ENCODE data around the gene TBC1D22A.
"Not testable (repeated sequence)": the region's sequence is repeated elsewhere in the genome, so short reads cannot be mapped to it uniquely, and the experiment has no call there.

TBC1D22A gene

DNA sequence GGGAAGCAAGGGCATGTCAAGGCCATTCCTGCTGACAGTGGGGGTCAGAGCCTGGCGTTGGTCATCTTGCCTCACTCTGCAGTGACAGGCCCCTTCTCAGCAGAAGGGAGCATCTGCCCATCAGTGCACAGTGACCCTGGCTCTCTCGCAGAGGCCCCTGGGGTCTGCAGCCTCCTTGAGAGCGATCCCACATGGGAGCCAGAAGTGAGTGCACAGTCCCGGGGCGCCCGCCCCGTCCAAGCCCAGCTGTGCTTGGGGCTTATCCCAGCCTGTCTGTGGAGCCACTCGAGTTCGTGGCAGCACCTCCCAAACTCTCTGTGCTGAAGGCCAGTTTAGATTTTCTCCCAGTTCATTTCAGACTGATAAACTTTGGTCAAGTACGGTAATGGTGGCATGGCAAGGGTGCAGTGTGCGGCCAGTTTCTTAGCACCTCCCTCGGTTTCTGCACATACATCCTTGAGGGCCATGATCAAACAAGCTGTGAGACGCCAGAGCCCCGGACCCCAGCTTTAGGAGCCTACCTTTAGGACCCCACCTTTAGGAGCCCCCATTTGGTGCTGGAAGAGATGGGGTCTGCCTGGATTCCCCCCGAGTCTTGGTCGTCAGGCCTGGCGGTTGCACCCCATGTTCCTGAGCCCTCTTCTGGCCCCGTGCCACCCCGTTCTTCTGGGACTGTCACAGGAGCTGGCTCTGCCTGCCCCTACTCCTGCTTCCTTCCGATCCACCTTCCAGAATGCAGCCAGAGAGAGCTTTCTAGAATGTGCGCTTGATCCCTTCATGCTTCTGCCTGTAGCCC lies 369.4 kb downstream of the TBC1D22A start:
- DNase-seq = no peak

DNA sequence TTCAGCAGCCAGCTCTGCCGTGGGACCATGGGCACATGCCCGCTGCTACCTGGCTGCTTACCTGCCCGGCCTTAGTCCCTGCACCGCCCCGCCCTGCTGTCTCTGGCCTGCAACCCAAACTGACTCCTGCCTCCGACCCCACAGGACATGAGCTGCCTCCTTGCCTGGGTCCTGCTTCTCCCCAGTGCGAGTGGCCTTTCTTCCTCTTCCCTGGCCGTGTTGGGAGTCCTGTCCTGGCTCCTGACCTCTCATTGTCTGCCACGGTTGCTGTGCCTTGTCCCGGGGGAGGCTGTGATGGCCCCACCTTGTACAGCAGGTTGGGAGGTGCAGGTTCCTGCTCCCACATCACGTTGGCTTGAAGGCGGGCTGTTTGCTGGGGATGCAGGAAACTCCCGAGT lies 370.0 kb downstream of the TBC1D22A start:
- DNase-seq = no peak

DNA sequence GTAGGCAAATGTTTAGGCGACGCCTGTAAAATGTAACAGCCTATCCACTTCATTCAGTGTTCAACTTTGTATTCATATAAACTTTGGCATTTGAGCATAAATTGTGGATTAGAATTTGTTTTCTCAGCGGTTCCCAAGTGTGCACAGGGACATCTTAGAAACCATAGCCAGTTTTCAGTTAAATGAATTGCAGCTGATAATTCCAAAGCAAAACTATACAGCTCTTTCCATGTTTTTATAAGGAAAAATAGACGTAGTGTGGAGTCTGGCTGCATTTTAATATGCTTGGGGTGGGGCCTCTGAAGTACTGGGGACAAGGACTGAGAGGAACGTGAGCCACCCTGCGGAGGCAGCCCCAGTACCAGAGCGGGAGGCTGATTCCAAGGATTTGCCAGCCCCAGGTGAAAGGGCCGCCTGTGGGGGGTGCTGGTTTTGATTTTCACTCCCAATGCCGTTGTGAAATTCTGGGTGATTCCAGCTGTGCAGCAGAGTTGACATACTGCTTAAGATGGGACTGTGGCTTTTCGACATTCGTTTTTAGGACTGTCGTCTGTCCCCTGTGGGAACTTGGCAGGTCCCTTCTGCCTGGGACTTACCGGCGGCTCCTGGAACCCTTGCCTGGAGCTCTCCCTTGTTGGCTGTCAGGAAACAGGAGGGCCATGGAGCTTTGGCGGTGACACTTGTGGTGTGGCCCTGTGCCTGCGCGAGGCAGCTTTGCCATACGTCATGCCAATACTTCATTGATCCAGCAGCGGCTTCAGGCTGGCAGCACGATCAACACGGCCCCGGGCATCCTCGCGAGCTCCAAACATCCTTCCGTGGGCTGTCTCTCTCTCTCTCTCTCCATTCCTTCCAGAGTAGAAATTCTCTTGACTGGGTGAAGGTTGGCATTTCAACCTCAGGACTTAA lies 370.9 kb downstream of the TBC1D22A start:
- no peak for DNase-seq

DNA sequence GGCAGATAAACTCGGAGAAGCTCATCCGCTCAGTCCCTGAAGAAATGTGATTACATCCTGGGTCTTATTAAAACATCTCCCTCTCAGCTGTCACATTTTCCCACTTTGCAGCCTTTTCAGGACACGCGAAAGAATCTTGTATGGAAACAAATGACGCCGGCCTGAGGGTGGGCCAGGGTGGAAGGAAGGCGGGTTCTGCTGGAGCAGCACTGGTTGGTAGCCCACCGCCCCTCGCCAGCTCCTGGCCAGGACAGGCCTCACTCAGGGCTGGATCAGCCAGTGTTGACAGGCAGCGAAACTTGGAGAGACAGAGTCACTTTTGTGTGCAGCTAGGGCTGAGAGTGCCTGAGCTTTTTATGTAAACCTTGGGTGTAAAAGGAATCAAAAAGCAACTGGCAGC lies 371.8 kb downstream of the TBC1D22A start:
- no peak for DNase-seq

DNA sequence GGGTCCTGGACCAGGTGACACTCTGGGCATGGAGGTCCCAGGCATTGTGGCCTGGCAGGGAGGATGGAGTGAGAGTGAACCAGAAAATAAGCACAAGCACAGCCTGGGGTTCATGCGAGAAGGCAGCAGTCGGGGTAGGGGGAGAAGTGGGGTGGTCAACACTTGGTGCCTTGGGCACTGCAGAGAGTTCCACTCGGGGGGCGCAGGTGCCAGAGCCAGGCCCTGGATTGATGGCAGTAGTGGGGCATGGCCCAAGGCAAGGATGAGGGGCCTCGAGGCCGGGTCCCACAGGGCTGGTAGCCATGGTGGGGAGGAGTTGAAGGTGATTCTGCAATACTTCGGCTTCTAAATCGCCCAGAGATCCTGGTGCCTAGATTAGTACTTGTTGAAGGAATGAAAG lies 372.9 kb downstream of the TBC1D22A start:
- no peak for DNase-seq

DNA sequence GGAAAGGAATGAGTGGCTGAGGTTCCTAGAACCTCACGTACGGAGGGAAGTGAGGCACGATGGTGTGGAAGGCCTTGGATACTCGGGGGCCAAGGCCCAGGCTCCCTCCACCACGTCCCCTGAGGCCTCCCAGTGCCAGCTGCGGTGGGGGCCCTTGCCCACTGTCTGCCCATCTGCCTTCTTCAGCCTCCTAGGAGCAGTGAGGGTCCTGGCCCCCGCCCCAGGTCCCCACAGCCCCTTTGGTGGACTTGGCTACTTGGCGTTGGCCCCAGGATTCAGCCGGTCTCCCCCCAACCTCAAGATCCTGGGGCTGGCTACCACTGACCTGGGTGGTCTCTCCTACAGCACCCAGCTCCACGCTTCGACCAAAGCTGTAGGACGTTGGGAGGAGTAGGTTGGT lies 373.6 kb downstream of the TBC1D22A start:
- no peak for DNase-seq

DNA sequence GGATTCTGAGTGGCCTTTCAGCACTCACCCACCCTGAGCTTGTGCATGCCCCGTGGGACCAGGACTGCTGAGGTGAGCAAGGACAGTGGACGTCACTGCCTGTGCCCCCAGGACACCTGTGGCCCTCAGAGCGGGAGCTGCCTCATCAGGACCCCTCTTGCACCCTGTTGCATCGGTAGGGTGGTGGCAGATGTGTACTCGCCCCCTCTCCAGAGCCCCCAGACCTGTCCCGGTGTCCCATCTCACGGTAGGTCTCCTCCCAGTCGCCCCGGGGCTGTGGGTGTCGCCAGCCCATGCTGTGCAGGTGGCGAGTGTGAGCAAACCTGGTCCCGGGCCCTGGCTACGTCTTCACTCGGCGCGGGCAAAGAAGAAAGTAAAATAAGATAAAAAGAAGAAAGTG lies 374.2 kb downstream of the TBC1D22A start:
- no peak for DNase-seq

DNA sequence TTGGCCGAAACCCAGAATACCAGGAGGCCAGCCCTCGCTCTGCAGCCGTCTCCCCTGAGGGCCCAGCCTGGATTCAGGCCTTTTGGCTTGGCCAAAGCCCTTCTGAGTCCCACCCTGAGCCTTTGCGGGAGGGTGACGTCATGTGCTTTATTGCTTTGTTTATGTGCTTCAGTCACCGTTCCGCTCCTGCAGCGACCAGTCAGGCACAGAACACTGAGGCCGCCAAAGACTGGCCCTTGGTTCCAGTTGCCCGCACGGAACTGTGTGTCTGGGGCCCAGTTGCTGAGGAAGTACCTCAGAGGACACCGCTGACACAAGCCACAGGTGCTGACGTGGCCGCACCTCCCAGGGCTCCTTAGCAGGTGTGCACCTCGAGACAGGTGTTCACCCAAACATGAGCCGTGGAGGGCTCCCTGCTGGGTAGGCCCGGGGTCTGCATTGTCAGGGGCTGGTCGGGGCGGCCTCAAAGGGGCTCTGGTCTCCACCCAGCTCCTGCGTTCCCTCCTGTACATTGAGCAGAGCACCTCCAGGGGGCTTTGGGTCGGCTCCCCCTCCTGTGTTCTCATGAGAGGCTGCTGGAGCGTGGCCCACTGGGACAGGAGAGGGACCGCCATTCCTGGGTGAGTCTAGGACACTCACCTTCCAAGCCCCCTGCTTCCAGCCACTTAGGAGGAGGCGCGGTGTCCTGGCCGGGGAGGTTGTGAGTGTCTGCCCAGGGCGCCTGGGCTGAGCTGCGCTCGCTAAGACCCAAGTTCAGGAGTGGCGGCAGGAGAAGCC lies 376.8 kb downstream of the TBC1D22A start:
- DNase-seq = no peak

DNA sequence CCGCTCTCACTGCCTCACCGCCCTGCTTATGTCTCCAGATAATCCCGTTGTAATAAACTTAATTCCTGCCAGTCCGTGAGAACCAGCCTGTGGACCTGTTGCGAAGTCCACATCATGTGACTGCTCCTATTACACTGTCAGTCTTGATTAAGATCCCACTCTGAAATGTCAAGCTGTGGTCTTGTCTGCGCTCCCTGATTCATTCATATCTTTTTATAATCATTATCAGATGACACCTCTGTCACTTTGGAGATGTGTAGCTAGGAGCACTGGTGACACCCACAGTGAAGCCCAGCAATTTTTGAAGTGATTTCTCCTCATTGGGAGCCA lies 377.3 kb downstream of the TBC1D22A start:
- DNase-seq = no peak

DNA sequence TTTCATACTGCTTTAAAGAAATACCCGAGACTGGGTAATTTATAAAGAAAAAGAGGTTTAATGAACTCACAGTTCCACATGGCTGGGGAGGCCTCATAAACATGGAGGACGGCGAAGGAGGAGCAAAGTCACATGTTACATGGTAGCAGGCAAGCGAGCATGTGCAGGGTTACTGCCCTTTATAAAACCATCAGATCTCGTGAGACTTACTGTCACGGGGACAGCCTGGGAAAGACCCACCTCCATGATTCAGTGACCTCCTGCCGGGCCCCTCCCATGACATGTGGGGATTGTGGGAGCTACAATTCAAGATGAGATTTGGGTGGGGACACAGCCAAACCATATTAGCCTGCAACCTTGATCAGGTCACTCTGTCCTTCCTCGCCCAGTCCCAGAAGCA lies 378.5 kb downstream of the TBC1D22A start:
- not testable (repeated sequence) for DNase-seq

DNA sequence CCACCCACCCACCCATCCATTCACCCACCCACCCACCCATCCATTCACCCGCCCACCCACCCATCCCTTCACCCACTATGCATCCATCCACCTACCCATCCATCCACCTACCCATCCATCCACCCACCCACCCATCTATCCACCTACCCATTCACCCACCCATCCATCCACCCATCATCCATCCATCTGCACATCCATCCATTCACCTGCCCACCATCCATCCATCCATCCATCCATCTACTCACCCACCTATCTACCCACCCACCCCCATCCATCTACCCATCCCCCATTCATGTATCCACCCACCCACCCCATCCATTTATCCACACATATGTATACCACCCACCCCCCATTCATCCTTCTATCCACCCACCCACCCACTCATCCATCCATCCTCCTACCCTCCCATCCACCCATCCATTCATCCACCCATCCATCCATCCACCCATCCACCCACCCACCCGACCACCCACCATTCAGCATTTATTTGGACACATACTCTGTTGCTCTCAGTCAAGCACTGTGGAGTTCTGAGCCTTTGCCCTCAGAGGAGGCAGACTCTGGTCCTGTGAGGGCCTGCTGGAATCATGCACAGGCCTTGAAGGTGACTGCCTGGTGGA lies 380.1 kb downstream of the TBC1D22A start:
- DNase-seq = no peak

DNA sequence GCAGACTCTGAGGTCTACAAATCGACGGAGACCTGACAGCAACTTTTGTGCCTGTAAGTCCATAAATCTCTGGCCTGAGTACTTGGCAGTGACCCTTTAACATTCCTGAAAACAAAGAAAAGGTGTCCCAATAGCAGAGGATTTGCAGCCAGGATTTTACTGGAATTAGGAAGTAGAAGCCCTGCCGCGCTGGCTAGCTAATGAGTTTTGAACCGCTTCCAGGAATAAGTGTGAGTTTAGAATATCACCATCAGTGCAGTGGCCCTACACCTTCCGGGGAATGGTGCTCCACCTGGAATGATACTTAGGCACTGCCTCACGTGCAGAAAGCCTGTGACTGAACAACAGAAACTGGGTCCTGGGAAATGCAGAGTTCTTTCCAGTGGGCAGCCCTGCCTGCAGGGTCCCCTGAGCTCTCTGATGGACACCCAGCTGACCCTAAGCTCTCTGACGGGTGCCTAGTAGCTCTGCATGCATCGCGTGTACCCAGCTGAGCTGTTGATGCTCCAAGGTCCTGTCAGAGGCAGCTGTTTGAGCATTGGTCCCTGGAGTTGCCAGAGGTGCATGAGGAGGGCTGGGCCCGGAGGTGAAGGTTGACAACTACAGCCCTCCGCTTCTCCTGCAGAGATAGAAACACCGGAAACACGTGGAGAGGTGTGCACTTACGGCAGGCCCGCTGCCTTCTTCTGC lies 380.9 kb downstream of the TBC1D22A start:
- no peak for DNase-seq

DNA sequence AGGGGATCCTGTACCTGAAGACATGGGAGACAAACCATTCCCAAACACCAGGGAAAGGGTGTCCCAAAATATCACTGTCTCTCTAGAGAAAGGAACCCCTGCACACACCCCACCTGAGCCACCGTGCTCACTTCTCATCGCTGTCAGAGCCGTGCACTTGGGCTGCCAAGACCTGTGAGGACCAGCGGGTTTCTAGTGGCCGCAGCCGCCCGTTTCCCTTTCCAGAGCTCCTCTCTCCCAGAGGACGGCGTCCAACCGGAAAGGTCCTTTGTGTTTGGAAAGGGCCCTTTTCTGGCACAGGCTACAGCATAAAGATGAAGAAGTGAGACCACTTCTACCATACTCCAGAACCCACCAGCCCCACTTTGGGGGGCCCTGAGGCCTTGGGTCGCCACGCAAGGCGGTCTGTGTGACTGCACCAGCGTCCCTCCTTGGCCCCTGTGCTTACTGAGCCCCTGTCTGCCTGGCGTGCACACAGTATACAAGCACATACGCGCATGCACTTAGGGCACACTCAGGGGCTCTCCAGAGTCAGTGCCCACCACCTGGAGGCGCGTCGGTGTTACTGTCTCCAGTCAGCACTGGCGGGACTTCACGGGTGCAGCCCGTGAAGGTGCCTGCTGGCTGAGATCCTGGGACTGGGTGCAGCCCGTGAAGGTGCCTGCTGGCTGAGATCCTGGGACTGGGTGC lies 381.8 kb downstream of the TBC1D22A start:
- DNase-seq = no peak

DNA sequence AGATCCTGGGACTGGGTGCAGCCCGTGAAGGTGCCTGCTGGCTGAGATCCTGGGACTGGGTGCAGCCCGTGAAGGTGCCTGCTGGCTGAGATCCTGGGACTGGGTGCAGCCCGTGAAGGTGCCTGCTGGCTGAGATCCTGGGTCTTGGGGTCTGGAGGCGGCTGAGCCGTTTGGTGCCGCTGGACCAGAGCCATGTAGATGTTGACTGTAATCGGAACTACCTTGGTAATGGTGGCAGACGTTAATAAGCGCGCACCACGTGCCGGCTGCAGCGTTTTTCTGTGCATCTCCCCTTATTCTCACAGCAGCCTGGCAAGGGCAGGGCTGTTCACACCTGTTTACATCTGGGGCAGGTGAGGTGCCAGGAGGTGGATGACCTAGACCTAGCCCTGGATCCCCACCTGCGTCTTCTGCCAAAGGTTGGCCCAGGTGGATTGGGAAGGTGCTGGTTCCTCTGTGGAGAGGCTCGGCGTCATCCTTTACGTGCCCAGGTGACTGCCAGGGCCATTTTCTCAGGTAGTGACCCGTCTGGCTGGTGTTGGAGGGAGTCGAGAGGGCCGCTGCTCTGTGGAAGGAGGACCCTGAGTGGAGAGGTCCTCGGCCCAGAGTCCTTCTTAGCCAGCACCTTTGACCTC lies 382.5 kb downstream of the TBC1D22A start:
- no peak for DNase-seq

DNA sequence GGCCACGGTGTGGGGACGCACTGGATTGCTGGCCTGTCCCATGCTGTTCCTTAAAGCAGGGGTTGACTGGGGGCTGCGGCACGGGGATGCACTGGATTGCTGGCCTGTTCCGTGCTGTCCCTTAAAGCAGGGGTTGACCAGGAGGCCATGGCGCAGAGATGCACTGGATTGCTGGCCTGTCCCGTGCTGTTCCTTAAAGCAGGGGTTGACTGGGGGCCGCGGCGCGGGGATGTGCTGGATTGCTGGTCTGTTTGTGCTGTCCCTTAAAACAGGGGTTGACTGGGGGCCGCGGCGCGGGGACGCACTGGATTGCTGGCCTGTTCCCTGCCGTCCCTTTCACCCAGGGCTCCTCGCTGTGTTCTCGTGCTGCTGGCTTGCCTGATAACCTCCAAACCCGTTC lies 383.4 kb downstream of the TBC1D22A start:
- no peak for DNase-seq

DNA sequence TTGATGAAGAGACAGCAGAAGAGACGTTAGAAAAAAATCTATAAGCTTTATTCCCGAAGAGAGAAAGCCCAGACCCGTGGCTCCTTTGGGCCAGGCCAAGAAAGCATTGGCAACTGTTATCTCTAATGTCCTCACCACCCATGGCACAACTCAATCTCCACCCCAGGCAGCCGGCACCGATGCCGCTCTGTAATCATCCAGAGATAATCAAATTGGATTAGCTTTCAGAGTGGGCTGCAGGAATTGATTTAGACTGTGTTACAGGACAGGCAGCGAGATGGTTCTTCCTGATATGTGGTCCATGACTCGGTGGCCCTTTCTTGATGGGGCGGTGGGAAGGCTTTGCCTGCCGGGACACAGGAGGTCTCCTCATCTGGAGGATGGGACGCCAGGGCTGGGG lies 383.9 kb downstream of the TBC1D22A start:
- no peak for DNase-seq

DNA sequence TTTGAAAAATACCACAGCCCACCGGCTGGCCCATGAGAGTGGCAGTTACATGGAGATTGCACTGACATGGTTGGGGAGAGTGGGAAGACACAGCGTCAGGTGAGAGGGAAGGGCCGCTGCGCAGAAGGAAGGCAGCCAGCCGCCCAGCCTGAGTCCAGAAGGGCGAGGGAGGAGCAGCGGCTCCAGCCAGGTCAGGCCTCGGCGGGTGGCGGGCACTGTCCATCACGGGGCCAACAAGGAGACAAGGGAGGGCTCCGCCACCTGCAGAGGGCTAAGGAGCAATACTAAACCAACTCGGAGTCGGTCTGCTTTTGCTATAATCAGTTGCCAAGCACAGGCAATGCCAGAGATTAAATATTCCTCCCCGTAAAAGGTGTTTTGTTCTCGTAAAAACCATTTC lies 384.5 kb downstream of the TBC1D22A start:
- DNase-seq = no peak

DNA sequence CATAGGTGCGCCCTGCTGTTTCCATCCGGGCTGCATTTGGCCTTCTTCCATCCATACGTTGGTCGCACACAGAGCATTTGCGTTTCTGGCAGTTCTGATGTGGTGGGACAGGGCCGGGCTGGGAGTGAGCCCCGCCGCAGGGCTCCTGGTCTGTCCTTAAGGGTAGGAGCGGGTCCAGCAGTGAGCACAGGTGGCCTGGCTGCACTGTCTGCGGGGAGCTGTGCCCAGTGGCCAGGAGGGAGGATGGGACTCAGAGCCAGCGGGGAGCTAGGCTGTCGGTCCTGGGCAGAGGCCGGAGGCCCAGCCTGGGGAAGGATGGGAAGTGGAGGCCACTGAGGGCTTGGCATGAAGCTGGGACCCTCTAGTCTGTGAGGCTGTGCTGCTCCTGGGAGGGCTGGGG lies 385.1 kb downstream of the TBC1D22A start:
- DNase-seq = no peak

DNA sequence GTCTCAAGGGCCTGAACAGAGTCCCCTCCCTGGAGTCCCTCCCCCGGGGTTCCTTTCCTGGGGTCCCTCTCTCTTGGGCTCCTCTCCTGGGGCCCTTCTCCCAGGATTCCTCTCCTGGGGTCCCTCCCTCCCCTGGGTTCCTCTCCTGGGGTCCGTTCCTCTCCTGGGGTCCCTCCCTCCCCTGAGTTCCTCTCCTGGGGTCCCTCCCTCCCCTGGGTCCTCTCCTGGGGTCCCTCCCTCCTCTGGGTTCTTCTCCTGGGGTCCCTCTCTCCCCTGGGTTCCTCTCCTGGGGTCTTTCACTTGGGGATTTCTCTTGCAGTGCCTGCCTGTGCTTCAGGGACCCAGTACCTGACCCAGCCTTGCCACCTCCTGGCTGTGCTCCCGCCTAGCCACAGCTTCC lies 386.1 kb downstream of the TBC1D22A start:
- no peak for DNase-seq

DNA sequence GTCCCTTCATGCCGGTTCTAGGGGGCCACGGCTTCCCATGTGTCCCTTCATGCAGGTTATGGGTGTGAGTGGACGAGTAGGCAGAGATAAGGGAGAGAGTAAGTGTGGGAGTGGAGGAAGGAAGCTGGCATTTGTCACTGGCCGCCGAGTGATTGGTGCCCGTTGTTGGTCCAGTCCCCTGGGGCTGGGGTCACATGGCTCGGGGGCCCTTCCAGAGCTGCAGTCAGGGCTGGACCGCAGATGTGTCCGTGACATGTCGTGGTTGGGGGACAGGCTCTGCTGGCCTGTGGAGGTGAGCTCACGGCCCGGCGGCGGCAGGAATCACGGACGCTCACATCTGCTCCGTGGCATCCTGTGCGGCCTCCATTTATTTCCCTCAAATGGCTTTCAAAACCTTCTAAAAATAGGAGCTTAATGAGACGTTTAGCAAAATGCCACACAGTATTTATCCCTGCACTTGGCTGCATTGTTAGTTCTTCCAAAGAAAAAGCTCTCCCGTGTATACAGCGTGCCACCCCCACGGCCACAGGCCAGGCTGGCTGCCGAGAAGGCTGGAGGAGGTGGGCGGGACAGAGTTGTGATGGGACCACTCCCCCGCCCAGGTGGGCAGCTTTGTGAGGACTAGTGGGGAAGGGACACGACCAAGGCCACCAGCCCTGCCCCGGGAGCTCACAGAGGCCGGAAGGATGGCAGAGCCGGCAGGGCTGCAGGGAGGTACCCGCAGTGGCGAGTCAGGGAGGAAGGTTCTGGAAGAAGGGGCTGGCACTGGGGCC lies 386.7 kb downstream of the TBC1D22A start:
- DNase-seq = no peak

DNA sequence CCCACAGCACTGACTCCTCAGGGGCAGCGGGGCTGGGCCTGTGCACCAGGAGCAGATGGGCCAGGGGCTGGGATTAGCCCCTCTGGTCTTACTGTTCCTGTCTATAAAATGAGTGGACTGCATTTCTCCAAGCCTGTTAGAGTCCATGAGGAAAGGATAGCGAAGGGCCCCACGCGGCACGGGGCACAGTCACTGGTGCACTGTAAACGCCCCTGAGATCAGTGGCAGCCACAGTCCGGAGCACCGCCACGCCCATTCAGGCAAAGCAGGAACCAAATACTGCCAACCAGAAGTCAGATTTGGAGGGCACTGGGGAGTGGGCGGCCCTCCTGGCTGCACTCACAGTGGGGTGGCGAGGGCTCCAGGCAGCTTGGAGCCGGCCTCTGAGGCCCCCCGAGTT lies 387.5 kb downstream of the TBC1D22A start:
- DNase-seq = no peak
